ENCODE measurements around the gene UBE2U.
"Not testable (repeated sequence)": the region's sequence is repeated elsewhere in the genome, so short reads cannot be mapped to it uniquely, and the experiment has no call there.

Gene UBE2U

GRCh38 chr1:64194168-64195080, 9.0 kb upstream of the UBE2U start:
- no peak for FAIRE-seq

GRCh38 chr1:64195081-64195395, 8.4 kb upstream of the UBE2U start:
- FAIRE-seq: no peak

- FAIRE-seq: no peak
Observed at GRCh38 chr1:64196074-64196870, 7.2 kb upstream of the UBE2U start.

- no peak for FAIRE-seq
Observed at GRCh38 chr1:64197076-64197475, 6.3 kb upstream of the UBE2U start.

GRCh38 chr1:64199154-64199553, 4.3 kb upstream of the UBE2U start:
- FAIRE-seq: no peak

GRCh38 chr1:64200064-64200463, 3.4 kb upstream of the UBE2U start:
- no peak for FAIRE-seq

- no peak for FAIRE-seq
Observed at GRCh38 chr1:64209221-64209620, 5.8 kb downstream of the UBE2U start.

- FAIRE-seq: no peak
Observed at GRCh38 chr1:64212031-64212430, 8.6 kb downstream of the UBE2U start.

- no peak for FAIRE-seq
Observed at GRCh38 chr1:64215576-64215975, 12.2 kb downstream of the UBE2U start.

- no peak for FAIRE-seq
Observed at GRCh38 chr1:64220241-64220640, 16.8 kb downstream of the UBE2U start.

GRCh38 chr1:64223329-64224151, 20.1 kb downstream of the UBE2U start:
- FAIRE-seq: no peak

GRCh38 chr1:64224236-64224635, 20.8 kb downstream of the UBE2U start:
- FAIRE-seq: not testable (repeated sequence)

GRCh38 chr1:64228167-64228957, 24.9 kb downstream of the UBE2U start:
- no peak for FAIRE-seq

- no peak for FAIRE-seq
Observed at GRCh38 chr1:64229307-64229706, 25.9 kb downstream of the UBE2U start.

GRCh38 chr1:64231153-64231552, 27.7 kb downstream of the UBE2U start:
- FAIRE-seq: no peak

- FAIRE-seq: no peak
Observed at GRCh38 chr1:64231654-64232053, 28.2 kb downstream of the UBE2U start.

GRCh38 chr1:64234714-64235113, 31.3 kb downstream of the UBE2U start:
- FAIRE-seq: no peak

GRCh38 chr1:64235181-64235580, 31.8 kb downstream of the UBE2U start:
- no peak for FAIRE-seq

GRCh38 chr1:64235910-64236309, 32.5 kb downstream of the UBE2U start:
- FAIRE-seq: no peak

- FAIRE-seq: no peak
Observed at GRCh38 chr1:64236541-64236954, 33.1 kb downstream of the UBE2U start.

- FAIRE-seq: not testable (repeated sequence)
Observed at GRCh38 chr1:64239519-64239918, 36.1 kb downstream of the UBE2U start.

GRCh38 chr1:64240206-64240605, 36.8 kb downstream of the UBE2U start:
- no peak for FAIRE-seq

All from TTC549 (cell line).